HG02938 (cell line): ENCODE data around the gene SNX2.
A peak's percentile ranks its signal among the peaks of the same experiment; 100 is the strongest.

ENCODE experiments used
- ATAC-seq: cut with Tn5 transposase; IDR thresholded peaks from one replicate; pipeline ENCODE4 v1.9.1; 2021; ENCODE audit warnings: mild to moderate bottlenecking, moderate library complexity; ENCODE audit not compliant: unreplicated experiment

The SNX2 gene

DNA sequence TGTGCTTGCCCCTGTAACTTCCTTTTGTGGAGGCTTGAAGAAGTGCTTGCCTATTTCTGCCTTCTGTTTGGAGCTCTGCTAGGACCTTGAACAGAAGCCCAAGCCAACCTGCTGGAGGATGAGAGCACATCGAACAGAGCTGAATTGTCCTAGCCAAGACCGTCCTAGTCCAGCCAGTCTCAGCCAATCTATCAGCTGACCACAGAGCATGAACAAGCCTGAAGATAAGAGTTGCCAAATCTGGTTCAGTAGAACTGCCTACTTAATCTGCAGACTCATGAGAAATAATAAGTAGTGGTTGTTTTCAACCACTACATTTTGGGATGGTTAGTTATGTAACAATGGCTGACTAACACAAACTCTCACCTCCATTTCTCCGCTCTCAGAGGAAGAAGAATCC lies 4.4 kb upstream of the SNX2 start:
- no peak for ATAC-seq

DNA sequence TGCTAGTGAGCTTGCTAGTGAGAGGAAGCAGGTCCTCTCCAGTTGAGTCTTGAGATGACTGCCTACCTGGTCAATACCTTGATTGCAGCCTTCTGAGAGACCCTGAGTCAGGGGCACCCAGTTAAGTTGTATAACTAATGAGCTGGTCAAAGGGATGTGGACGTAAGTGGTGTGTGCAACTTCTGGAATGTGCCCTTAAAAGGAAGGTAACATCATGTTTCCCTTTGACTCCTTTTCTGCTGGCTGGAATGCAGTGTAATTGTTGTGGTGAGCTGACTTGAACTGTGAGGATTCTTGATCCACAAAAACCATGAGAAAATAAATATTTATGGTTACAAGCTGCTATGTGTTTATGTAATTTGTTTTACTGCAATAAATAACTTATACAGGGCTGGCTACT lies 2.4 kb upstream of the SNX2 start:
- no peak for ATAC-seq

DNA sequence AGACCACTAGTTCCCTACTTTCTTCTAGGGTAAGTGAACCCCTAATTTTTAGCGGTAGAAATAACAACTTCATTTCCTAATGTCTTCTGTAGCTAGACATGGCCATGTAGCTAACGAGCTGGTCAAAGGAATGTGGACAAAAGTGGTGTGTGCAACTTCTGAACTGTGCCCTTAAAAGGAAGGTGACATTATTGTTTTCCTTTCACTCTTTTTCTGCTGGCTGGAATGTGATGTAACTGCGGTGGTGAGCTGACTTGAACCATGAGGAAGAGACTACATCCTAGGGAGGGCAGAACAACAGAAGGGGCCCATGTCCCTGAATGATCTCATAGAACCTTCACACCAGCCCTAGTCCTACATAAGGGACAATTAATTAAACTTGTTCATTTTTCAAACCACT lies 1.3 kb upstream of the SNX2 start:
- ATAC-seq, result no peak

DNA sequence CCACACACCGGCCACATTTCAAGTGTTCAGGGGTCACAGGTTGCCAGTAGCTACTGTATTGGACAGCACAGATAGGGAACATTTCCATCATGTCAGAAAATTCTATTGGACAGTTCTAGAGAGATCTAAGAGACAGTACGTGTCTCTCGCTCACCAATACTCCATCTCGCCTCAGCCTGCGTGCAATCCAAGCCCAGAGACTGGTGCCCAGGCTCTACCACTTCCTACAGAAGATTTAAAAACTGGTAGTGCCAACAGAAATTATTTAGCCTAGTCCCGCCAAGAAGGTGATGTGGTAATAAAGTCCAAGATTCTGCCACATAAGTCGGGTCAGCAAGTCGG lies 390 bp upstream of the SNX2 start:
- peak; percentile 24 for ATAC-seq

DNA sequence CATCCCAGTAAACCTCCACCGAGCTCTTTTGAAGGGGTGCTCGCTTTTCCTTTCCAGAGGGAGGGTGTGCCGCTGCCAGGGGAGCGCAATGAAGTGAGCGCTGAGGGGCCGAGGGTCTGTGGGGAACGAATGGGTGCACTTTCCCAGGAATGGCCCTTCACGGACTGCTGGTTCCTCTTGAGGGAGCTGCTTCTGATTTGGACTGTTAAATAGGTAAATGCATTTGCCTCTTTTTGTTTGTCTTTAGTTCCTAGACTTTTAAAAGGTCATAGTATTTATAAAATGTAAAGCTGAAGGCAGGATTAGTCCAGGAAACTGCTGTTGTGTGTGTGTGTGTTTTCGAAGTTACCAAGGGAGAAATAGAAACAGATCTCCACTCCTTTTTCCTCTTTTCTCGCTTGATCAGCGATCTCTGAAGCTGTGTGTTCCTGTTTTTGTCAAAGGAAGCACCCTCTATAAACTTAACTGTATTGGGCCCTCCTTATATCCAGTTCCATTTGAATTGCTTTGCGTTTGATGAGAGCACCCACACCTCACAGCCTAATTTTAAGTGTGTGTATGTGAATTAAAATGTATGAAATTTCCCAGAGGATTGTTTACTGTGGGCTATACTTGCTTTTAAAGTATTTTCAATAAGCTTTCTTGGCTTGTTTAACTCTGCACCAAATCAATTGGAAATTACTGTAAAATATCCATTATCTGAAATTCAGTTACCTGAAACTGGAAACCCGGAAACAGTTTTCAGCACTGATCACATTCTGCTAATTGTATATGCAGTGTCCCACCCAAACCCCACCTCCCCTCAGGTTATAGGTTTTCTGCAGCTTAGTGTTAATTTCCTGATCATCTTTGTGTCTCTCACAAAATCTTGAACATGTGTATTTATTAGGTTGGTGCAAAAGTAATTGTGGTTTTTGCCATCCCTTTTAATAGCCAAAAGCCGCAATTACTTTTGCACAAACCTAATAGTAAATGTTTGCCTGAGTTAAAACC lies 966 bp downstream of the SNX2 start:
- no peak for ATAC-seq

DNA sequence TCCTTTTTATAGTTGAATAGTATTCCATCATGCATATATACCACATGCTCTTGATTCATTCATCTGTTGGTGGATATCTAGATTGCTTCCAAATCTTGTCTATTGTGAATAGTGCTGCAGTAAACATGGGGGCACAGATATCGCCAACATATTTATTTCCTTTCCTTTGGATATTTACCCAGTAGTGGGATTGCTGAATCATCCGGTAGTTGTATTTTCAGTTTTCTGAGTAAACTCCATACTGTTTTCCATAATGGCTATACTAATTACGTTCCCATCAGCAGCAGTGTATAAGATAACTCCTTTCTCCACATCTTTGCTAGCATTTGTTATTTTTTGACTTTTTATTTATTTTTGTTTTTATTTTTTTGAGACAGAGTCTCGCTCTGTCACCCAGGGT lies 3.3 kb downstream of the SNX2 start:
- ATAC-seq, result no peak

DNA sequence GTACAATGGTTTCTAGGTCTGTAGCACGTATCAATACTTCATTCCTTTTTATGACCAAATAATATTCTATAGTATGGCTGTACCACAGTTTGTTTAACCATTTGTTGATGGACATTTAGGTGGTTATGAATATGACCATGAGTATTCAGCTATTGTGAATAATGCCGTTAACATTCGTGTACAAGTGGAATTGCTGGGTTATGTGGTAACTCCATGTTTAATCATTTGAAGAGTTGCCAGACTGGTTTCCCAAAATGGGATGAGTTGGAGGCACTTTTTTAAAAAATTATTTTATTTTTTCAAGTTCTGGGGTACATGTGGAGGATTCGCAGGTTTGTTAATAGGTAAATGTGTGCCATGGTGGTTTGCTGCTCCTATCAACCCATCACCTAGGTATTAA lies 4.6 kb downstream of the SNX2 start:
- ATAC-seq, result no peak

DNA sequence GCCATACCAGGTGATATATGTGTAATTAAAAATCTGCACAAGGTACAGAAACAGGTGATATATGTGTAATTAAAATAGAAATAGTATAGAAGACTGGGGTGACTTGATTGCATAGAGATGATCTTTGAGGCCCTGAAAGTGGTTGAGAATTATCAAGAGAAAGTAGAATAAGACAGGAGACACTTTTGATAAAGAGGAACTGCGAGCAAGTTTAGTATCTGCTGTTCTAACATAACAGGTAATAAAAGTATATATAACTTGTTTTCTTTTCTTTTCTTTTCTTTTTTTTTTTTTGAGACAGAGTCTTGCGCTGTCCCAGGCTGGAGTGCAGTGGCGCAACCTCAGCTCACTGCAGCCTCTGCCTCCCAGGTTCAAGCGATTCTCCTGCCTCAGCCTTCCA lies 5.4 kb downstream of the SNX2 start:
- no peak for ATAC-seq

DNA sequence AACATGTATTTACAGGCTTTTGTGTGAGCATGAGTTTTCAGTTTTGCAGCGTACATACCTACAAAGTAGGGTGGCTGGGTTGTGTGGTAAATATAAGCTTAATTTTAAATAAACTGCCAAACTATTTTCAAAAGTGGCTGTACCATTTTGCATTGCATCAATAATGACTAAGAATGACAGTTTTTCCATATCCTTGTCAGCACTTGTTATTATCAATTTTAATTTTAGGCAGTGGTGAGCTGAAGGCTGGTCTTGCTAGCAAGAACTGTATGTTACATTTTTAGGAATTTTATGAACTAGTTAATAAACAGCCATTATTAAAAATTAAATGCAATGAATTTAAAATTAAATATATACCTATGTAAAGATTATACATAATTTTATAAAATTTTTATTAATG lies 6.6 kb downstream of the SNX2 start:
- ATAC-seq, result no peak

DNA sequence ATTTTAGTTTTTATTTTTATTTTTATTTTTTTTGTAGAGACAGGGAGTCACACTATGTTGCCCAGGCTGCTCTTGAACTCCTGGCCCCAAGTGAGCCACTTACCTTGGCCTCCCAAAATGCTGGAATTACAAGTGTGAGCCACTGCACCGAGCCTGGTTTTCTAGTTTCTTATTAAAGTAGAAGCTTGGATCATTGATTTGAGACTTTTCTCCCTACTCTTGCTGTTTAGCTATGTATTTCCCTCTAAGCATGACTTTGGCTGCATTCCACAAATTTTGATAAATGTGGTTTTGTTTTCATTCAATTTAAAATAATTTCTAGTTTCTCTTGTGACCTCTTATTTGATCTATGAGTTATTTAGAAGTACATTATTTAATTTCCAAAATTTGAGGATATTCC lies 10.4 kb downstream of the SNX2 start:
- no peak for ATAC-seq

DNA sequence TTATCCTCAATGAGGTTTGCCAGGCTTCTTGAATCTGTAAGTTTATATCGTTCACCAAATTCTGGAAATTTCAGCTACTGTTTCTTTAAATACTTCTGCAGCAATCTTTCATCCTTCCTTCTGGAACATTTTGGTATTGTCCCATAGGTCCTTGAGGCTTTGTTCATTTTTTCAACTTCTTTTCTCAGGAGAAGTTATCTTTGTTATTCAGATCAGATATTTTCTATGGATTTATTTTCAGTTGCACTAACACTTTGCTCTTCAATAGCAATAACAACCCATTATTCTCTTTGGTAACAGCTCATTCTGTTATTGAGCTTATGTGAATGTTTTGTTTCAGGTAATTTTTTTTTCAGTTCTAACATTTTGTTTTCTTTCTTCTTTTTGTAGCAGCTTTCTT lies 13.5 kb downstream of the SNX2 start:
- ATAC-seq, result no peak

DNA sequence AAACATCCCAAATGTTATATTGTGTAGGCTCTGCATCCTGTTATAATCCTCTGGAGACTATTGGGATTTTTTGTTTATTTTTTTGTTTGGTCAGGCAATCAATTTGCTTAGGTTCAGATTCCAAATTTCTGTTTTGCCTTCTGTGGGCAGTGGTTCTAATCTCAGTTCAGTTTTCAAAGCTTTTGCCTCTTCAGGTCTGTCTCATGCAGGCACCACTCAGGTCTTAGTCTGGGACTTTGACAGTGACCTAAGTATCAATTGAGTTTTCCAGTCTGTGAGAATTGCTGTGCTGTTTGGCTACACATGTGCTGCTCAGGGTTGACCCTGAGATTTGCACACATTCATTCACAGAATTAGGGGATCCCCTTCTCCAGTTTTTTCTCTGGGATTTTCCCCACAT lies 14.1 kb downstream of the SNX2 start:
- no peak for ATAC-seq

DNA sequence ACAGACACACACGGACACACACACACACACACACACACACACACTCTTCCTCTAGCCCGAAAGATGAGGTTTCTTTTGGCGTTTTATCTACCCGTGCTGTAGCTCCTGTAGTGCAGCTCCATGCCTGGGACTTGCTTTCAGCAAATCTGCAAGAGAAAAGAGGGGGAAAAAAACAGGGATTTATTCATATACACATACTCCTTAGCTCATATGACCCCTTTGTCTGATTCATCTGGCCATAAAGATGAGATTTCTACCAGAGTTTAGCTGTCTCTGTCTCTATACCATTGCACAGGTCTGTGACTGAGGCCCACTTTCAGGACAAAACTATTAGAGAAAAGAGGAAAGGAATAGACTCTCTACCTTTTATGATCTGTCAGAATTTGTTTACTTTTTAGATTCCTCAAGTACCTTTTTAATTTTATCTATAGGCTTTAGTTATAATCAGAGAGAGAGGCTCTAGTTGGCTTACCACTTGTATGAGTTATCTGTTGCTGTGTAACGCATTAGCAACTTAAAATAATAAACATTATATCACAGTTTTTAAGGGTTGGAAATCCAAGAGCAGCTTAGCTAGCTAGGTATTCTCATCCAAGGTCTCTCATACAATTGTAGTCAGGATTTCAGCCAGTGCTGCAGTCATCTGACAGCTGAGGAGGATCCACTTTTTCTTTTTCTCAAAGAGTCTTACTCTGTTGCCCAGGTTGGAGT lies 14.7 kb downstream of the SNX2 start:
- ATAC-seq, result no peak

DNA sequence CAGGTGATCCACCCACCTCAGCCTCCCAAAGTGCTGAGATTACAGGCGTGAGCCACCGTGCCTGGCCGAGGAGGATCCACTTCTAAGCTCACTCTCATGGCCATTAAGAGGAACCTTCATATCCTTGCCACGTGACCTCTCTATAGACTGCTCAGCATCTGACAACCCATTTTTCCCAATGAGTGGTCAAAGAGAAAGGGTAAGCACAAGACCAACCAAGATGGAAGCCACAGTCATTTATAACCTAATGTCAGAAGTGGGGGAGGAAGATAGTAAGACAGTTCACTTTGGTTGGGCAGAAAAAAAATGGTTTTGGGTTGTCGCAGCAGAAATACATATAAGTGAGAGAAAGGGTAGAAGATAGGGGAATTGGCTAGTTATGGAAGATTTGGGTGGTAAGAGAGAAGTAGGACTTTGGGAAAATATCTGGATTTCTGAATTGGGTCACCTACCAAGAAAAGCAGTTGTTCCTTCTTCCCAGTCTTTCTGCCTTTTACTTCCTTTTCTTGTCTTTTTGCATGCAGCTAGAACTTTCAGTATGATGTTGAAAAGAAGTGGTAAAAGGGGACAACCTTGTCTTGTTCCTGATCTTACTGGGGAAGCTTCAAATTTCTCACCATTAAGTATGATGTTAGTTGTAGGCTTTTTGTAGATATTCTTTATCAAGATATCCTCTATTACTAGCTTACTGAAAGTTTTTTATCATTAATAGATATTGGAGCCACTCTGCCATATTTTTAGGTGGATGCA lies 15.6 kb downstream of the SNX2 start:
- ATAC-seq, result no peak

DNA sequence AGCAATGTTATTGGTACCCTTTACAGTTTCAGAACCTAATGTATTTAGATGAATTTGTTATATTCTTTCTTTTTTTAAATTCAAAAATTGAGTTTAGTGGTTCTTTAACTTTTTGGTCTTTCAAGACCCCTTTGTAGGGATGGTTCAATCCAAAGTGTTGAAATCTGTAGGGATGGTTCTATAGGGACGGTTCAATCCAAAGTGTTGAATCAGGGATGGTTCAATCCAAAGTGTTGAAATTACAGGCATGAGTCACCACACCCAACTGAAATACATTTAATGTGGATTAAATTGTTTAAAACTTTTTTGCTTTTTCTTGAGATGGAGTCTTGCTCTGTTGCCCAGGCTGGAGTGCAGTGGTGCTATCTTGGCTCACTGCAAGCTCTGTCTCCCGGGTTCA lies 30.6 kb downstream of the SNX2 start:
- no peak for ATAC-seq

DNA sequence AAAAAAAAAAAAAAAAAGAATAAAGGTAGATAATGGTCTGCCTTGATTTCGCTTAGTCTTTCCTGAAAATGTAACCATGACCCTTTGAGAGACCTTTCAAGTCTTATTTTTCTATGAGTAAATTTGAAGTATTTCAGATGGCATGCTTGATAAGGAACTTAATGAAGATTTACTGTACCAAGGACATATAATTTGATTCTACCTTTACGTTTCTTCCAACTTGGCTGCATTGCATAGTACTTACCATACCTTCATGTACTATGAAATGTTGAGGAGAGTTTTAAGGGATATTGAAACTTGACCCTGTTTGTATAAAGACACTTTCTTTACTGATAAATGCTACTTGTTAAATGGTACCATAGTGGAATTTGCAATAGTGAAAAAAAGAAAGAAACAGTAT lies 35.5 kb downstream of the SNX2 start:
- ATAC-seq, result no peak

DNA sequence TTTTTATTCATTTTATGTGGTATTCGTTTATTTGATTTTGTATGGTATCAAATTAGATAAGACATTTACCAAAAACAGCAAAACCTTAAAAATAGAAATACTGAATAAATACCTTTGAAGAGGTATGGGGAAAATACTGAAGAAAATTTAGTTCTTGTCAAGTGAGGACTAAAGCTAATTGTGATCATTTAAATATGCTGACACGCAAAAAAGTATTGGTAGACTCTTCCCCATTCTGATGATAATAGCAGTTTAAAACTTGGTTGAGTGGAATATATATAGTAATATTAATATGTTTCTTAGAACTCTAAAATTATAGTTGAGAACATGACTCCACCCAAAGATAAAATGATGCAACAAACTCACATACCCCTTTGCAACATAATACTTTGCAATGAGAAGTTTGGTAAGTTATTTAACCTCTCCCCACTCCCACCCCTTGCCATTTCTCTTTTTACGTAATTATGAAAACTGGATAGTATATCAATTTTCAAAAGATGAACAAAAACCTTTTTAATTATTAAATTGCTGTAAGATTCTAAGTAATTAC lies 40.4 kb downstream of the SNX2 start:
- no peak for ATAC-seq

DNA sequence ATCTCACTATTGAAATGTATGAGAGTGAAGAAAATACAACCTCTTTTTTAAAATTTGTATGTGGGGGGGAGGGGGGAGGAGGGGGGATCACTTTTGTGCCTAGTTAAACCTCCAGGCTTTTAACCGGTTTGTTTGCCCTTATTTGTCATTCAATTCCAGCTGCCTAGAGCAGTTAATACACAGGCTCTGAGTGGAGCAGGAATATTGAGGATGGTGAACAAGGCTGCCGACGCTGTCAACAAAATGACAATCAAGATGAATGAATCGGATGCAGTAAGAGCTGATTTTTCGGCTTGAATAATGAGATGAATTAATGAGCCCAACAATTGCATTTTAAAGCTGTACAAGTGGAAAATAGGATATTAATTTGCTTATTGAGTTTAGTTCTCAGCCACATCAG lies 41.9 kb downstream of the SNX2 start:
- no peak for ATAC-seq

DNA sequence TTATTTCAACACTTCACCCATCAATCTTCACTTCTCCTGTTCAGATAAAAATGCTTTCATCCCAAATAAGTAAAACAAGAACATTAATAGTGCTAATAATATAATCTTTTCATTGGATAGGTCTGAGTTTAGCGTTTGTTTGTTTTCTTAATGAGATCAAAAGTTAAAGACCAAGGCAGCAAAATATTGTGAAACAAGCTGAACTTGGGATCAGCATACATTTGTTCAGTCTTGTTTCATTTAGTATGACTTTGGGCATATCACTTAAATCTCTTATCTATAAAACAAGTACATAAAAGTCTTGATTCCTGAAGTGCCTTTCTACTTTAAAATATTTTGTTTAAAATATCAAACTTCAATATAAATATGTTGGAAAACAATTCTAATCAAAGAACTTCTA lies 57.1 kb downstream of the SNX2 start:
- ATAC-seq, result no peak

DNA sequence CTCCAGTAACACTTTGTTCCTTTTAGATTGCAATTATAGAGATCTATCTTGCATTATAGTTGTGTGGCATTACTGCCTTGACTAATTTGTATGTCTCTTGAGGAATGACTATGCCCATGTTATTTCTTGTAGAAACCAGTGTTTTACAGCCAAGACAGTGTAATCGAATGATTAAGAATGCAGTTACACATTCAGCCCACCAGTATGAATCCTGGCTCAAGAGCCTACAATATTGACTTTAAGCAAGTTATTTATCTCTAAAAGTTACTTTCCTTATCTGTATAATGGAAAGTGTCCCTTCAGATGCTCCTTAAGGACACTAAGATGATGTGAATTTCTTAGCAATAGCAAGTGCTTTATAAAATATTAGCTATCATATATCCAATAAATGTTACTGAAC lies 60.8 kb downstream of the SNX2 start:
- ATAC-seq, result no peak

DNA sequence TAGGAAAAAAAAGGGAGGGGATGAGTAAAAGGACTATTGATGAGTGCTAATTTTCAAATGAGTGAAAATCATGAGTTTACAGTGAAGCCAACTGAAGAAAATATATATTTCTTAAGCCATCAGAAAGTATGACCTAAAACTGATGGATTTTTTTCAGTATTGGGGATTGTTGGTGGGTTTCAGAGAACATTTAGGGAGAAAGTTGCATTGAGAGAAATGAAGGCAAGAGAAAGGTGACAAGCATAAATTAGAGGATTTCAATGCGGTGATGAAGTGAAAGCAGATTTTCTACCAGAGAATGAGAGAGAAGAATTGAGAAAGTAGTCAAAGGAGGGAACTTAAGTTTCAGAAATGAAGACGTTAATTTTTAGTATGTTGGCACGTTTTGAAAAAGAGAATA lies 62.1 kb downstream of the SNX2 start:
- no peak for ATAC-seq
